ENCODE results near the gene GRK5. TPM values are rescaled to one million over a fixed set of nuclear protein-coding genes. Genes with fewer than 3 reads are reported as not detected.

The GRK5 gene
- total and polyA plus RNA-seq, 4 donors, result 18.5 to 43.1 (median 40.3) TPM

- H3K4me1 ChIP-seq (ENCODE audit: control insufficient read depth in 5 of 5, insufficient read depth in 5 of 5, low read length in 5 of 5), result peaks cover 3 to 52% (median 22%) of the 10 kb centered on the region in 5 donors
- H3K36me3 ChIP-seq (ENCODE audit: control insufficient read depth in 4 of 4, insufficient read depth in 4 of 4, low read length in 4 of 4), result peaks cover 0 to 6% (median 2%) of the 10 kb centered on the region in 4 donors
- 58 to 75% methylated on average over 3 of the region's 3 CpGs for WGBS, 2 donors
- no peak overlapping the region for H3K27ac ChIP-seq (ENCODE audit: low read depth in 1 of 2, low read length in 1 of 2)
- TF ChIP-seq, protein P1, sequence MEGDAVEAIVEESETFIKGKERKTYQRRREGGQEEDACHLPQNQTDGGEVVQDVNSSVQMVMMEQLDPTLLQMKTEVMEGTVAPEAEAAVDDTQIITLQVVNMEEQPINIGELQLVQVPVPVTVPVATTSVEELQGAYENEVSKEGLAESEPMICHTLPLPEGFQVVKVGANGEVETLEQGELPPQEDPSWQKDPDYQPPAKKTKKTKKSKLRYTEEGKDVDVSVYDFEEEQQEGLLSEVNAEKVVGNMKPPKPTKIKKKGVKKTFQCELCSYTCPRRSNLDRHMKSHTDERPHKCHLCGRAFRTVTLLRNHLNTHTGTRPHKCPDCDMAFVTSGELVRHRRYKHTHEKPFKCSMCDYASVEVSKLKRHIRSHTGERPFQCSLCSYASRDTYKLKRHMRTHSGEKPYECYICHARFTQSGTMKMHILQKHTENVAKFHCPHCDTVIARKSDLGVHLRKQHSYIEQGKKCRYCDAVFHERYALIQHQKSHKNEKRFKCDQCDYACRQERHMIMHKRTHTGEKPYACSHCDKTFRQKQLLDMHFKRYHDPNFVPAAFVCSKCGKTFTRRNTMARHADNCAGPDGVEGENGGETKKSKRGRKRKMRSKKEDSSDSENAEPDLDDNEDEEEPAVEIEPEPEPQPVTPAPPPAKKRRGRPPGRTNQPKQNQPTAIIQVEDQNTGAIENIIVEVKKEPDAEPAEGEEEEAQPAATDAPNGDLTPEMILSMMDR (IDR thresholded peaks at IDR 0.05; ENCODE audit: control extremely low read depth, extremely low read depth), result no peak
- ATAC-seq (ENCODE audit: insufficient read depth, low FRiP score), result no peak
- no peaks in the 10 kb centered on the region for H3K9me3 ChIP-seq (ENCODE audit: control insufficient read depth in 4 of 4, insufficient read depth in 3 of 4, low read length in 3 of 4)
- no peak overlapping the region for H3K4me3 ChIP-seq
- no peak overlapping the region for H3K9ac ChIP-seq (ENCODE audit: insufficient read depth in 1 of 2, low read length in 2 of 2)
- DNase-seq, result no peak
- H3K27me3 ChIP-seq (ENCODE audit: control insufficient read depth in 3 of 3, insufficient read depth in 3 of 3, low read length in 2 of 3), result no peaks in the 10 kb centered on the region
Observed at GRCh38 chr10:119362122-119362521, 154.8 kb downstream of the GRK5 start.

DNA sequence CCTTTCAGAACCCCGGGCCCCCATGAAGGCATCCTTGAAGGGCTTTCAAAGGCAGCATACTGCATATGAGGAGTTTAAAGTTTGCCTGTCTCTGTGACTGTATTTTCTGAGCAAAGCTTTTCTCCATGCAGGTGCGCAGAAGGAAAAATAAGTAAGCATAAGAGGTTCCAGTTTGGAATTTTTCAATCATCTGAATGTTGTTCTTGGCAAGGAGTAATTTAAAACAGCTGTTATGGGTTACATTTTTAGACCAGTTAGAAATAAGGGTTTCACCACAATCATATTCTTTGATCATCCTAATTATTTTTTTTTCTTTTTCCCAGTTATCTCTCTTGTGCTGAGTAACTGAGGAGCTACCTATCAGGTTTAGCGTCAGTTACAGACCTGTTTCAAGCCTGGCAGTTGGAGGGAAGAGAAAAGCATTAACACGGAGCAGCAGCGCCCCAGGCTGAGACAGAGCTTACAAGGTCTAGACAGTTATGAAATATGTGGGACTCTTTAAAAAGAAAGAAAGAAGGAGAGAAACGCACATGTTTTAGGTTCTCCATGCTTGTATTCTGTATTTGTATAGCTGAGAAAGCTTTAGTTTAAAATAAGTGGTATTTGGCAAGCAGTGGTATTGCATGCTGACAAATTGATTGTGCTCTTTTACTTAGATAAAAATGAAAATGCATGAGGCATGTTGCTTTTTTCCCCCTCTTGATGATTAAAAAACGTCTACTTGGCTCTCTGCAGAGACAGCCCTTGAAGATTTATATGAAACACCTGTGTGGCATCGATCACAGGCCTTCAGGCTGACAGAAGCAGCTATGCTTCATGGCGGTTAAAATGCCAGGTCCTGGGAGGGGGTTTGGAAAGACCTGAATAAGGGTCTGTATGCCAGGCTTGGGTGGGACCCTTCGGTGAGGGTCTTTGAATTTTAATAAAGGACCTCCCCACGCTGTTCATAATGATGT is 157.6 kb downstream of the GRK5 start:
- TF ChIP-seq, protein P1 (IDR thresholded peaks at IDR 0.05; ENCODE audit: control extremely low read depth, extremely low read depth), result no peak
- ATAC-seq (ENCODE audit: insufficient read depth, low FRiP score) (no peak), DNase-seq (peak in 2 of 3 donors; percentile 47 to 58)
- H3K9me3 ChIP-seq (ENCODE audit: control insufficient read depth in 4 of 4, insufficient read depth in 3 of 4, low read length in 3 of 4), result peaks cover 0 to 2% (median 0%) of the 10 kb centered on the region in 4 donors
- H3K27me3 ChIP-seq (ENCODE audit: control insufficient read depth in 3 of 3, insufficient read depth in 3 of 3, low read length in 2 of 3), result no peaks in the 10 kb centered on the region
- peaks cover 10 to 52% (median 30%) of the 10 kb centered on the region in 5 donors for H3K4me1 ChIP-seq (ENCODE audit: control insufficient read depth in 5 of 5, insufficient read depth in 5 of 5, low read length in 5 of 5)
- H3K4me3 ChIP-seq, result no peak overlapping the region
- H3K36me3 ChIP-seq (ENCODE audit: control insufficient read depth in 4 of 4, insufficient read depth in 4 of 4, low read length in 4 of 4), result peaks cover 0 to 4% (median 1%) of the 10 kb centered on the region in 4 donors
- H3K9ac ChIP-seq (ENCODE audit: insufficient read depth in 1 of 2, low read length in 2 of 2), result no peak overlapping the region
- 68 to 89% methylated on average over 11 of the region's 11 CpGs for WGBS, 2 donors
- H3K27ac ChIP-seq (ENCODE audit: low read depth in 1 of 2, low read length in 1 of 2), result peak overlapping the region in 1 of 2 donors; percentile 42

DNA sequence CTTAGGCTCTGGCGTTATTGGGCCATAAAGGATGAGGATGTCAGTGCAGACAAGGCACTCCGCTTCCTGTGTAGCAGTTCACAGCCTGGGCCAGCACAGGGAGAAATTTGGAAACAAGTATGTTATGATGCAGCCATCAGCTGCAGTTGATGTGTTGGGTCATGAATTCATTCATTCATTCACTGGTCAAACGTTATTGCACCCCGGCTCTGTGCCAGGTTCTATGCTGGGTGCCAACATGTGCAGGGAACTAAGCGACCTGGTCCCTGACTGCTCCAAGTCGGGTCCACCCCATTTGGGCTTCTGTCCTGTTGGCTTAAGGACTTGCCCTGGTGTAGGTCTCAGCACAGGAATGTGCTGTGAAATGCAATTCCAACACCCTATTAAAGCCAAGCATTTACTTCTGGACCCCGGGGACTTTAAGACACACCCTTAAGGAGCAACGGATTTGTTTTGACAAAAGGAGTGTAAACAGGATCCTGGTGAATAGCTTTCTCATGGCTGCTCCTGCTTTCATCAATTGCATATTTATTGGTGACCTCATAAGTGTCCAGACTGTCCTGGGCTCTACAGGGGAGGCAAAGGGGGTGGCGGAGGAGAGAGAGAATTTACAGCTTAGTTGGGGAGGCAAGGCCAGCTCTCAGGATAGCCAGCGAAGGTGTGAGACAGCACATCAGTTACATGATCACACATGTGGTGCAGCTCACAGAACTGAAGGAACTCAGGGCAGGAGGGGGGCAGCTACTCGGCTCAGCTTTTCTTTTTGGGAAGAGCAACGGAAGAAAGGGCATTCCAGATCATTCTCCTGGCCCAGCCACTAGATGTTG is 158.6 kb downstream of the GRK5 start:
- H3K27ac ChIP-seq (ENCODE audit: low read depth in 1 of 2, low read length in 1 of 2), result peak overlapping the region in 1 of 2 donors; percentile 57
- peaks cover 10 to 56% (median 37%) of the 10 kb centered on the region in 5 donors for H3K4me1 ChIP-seq (ENCODE audit: control insufficient read depth in 5 of 5, insufficient read depth in 5 of 5, low read length in 5 of 5)

More for the DNA sequence above, 158.6 kb downstream of the GRK5 start:
- WGBS, 2 donors, result 56 to 73% methylated on average over 12 of the region's 12 CpGs
- TF ChIP-seq, protein P1 (IDR thresholded peaks at IDR 0.05; ENCODE audit: control extremely low read depth, extremely low read depth), result no peak
- Histone ChIP-seq H3K9me3 (ENCODE audit: control insufficient read depth in 4 of 4, insufficient read depth in 3 of 4, low read length in 3 of 4) (peaks cover 0 to 2% (median 0%) of the 10 kb centered on the region in 4 donors), H3K36me3 (ENCODE audit: control insufficient read depth in 4 of 4, insufficient read depth in 4 of 4, low read length in 4 of 4) (peaks cover 0 to 4% (median under 1%) of the 10 kb centered on the region in 4 donors), H3K27me3 (ENCODE audit: control insufficient read depth in 3 of 3, insufficient read depth in 3 of 3, low read length in 2 of 3) (no peaks in the 10 kb centered on the region), H3K4me3 (no peak overlapping the region), H3K9ac (ENCODE audit: insufficient read depth in 1 of 2, low read length in 2 of 2) (no peak overlapping the region)
- ATAC-seq (ENCODE audit: insufficient read depth, low FRiP score) (no peak), DNase-seq (peak in 1 of 3 donors; percentile 57)

Measured in lung (tissue), 12 donors.